Vagina (tissue), 2 donors: Measurements from ENCODE around the gene CCDC159.

ENCODE experiments used
- POLR2A ChIP-seq, 2 donors: fragments of 450-650 bp; IDR thresholded peaks; one replicate each; pipeline ENCODE4 v1.6.1; 2017; ENCODE audit warnings: antibody characterized with exemption in 2 of 2, mild to moderate bottlenecking in 2 of 2, moderate library complexity in 2 of 2
- POLR2AphosphoS5 ChIP-seq, 2 donors: sonication (generic); formaldehyde crosslinking; IDR thresholded peaks; one replicate each; pipeline ENCODE4 v1.9.0; 2017; ENCODE audit warnings: antibody characterized with exemption in 2 of 2, mild to moderate bottlenecking in 2 of 2, low read depth in 1 of 2; ENCODE audit not compliant: insufficient read depth in 1 of 2

GRCh38 chr19:11346104-11346940 is at the start of gene CCDC159, which contains the start of gene TMEM205:
- TF ChIP-seq POLR2A (IDR thresholded peaks at IDR 0.05) = peak in 1 of 2 donors; percentile 80
- peak; percentile 93 to 96 for TF ChIP-seq POLR2AphosphoS5 (IDR thresholded peaks at IDR 0.05; ENCODE audit: insufficient read depth in 1 of 2, low read depth in 1 of 2)
